MCF 10A (cell line): ENCODE results near the gene SUPT6H. TPM values are rescaled to one million over a fixed set of nuclear protein-coding genes. Genes with fewer than 3 reads are reported as not detected.
"Not testable (repeated sequence)": the region's sequence is repeated elsewhere in the genome, so short reads cannot be mapped to it uniquely, and the experiment has no call there.

Experiments
- BruUV-seq: library from RNA; stranded (reverse); fragments of 400-500 nt; replicated peaks from 2 replicates; lab custom pipeline; 2021; lab: Mats Ljungman, UMichigan
- CTCF ChIA-PET: fragments of 300-600 bp; sonication (Branson Sonifier 250); formaldehyde crosslinking; extraction: SDS; loops from one replicate; lab custom pipeline; 2021; ENCODE audit warnings: antibody characterized with exemption, inconsistent platforms; lab: Yijun Ruan, JAX
- POLR2A ChIA-PET: fragments of 300-600, 350-650 bp; sonication (Branson Sonifier 250); formaldehyde crosslinking; extraction: SDS; loops from one replicate; lab custom pipeline; 2020; ENCODE audit warnings: antibody characterized with exemption, inconsistent platforms; lab: Yijun Ruan, JAX
- DNase-seq: peaks from one replicate; pipeline ENCODE4 v3.0.0-alpha.2; 2018; ENCODE audit not compliant: unreplicated experiment
- H3K27ac Mint-ChIP-seq: one replicate; pipeline ENCODE4 v1.8.0; 2022; ENCODE audit warnings: mild to moderate bottlenecking, low read depth, mixed read lengths; ENCODE audit not compliant: unreplicated experiment
- H3K27me3 Mint-ChIP-seq: one replicate; pipeline ENCODE4 v1.8.0; 2022; ENCODE audit warnings: mixed read lengths; ENCODE audit not compliant: insufficient read depth, unreplicated experiment
- H3K36me3 Mint-ChIP-seq: one replicate; pipeline ENCODE4 v1.8.0; 2022; ENCODE audit warnings: mild to moderate bottlenecking, moderate library complexity, mixed read lengths; ENCODE audit not compliant: insufficient read depth, unreplicated experiment
- H3K4me1 Mint-ChIP-seq: one replicate; pipeline ENCODE4 v1.8.0; 2022; ENCODE audit warnings: mixed read lengths; ENCODE audit not compliant: insufficient read depth, unreplicated experiment
- H3K4me3 Mint-ChIP-seq: one replicate; pipeline ENCODE4 v1.8.0; 2022; ENCODE audit warnings: mild to moderate bottlenecking, moderate library complexity, mixed read lengths; ENCODE audit not compliant: unreplicated experiment
- H3K9me3 Mint-ChIP-seq: one replicate; pipeline ENCODE4 v1.8.0; 2022; ENCODE audit warnings: mixed read lengths; ENCODE audit not compliant: unreplicated experiment
- intact Hi-C: fragments of 100-400 bp; cut with micrococcal nuclease; formaldehyde crosslinking; loops from 2 replicates; pipeline ENCODE4 v1.14.1; 2022
- total RNA-seq: library from RNA; stranded (reverse); gene quantifications from 2 replicates; pipeline ENCODE4 v1.2.3, GENCODE V29; 2022
- TF ChIP-seq, protein P1 (sequence below): fragments of 200-600 bp; IDR thresholded peaks from one replicate; pipeline ENCODE4 v1.8.0; 2022; ENCODE audit warnings: antibody characterized with exemption, mild to moderate bottlenecking; ENCODE audit not compliant: unreplicated experiment

Gene SUPT6H
- total RNA-seq, 1 experiment from 2014 or later, result 81.7 TPM

DNA sequence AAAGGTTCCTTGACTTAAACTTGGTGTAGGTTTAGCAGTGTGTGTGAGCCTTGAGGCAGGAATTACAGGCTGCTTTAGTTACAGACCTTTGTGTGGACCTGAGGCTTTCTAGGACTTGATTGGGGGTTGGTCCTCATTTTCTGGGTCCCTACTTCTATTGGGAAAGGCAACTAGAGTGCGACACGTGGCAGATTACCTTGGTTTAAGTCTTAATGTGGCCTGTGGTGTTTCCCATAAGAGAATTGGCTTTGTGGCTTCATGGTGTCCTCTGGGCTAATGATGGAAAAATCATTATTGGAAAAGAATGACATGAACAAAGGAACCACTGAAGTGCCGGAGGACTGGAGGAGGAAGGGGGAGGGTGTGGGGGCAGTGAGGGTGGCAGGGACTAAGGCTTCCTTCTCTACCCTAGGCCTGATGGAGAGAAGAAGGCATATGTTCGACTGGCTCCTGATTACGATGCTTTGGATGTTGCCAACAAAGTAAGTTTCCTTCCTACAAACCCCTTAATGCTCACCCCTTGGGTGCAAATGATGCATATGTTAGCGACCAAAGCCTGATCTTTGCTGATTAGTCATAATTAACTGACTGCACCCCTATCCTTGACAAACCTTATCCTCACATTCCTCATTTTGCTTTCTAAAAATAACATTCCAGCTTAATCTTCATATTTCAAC is 61.3 kb downstream of the SUPT6H start:
- H3K9me3 Mint-ChIP-seq, result no peaks in the 10 kb centered on the region
- no TSS peak for BruUV-seq
- peak overlapping the region; percentile 91 for H3K4me3 Mint-ChIP-seq
- no peak for DNase-seq
- no peak overlapping the region for H3K27ac Mint-ChIP-seq
- TF ChIP-seq, protein P1, sequence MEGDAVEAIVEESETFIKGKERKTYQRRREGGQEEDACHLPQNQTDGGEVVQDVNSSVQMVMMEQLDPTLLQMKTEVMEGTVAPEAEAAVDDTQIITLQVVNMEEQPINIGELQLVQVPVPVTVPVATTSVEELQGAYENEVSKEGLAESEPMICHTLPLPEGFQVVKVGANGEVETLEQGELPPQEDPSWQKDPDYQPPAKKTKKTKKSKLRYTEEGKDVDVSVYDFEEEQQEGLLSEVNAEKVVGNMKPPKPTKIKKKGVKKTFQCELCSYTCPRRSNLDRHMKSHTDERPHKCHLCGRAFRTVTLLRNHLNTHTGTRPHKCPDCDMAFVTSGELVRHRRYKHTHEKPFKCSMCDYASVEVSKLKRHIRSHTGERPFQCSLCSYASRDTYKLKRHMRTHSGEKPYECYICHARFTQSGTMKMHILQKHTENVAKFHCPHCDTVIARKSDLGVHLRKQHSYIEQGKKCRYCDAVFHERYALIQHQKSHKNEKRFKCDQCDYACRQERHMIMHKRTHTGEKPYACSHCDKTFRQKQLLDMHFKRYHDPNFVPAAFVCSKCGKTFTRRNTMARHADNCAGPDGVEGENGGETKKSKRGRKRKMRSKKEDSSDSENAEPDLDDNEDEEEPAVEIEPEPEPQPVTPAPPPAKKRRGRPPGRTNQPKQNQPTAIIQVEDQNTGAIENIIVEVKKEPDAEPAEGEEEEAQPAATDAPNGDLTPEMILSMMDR, result no peak
- peaks cover 81% of the 10 kb centered on the region for H3K36me3 Mint-ChIP-seq
- H3K27me3 Mint-ChIP-seq, result no peaks in the 10 kb centered on the region
- peaks cover 31% of the 10 kb centered on the region for H3K4me1 Mint-ChIP-seq
- intact Hi-C loops, result no loop called here
- POLR2A ChIA-PET, result interaction anchor here (0.7 to 18.0 kb wide), 8 partner anchors 24 to 227 kb away, joined by 3 to 1135 read pairs (median 14); partner anchors contain the start of genes BLTP2, DHRS13, PHF12 and SDF2
- CTCF ChIA-PET, result interaction anchor here (0.6 to 9.2 kb wide), 2 partner anchors 24 to 156 kb away, joined by 3 to 365 read pairs; partner anchors contain the start of gene TRAF4

DNA sequence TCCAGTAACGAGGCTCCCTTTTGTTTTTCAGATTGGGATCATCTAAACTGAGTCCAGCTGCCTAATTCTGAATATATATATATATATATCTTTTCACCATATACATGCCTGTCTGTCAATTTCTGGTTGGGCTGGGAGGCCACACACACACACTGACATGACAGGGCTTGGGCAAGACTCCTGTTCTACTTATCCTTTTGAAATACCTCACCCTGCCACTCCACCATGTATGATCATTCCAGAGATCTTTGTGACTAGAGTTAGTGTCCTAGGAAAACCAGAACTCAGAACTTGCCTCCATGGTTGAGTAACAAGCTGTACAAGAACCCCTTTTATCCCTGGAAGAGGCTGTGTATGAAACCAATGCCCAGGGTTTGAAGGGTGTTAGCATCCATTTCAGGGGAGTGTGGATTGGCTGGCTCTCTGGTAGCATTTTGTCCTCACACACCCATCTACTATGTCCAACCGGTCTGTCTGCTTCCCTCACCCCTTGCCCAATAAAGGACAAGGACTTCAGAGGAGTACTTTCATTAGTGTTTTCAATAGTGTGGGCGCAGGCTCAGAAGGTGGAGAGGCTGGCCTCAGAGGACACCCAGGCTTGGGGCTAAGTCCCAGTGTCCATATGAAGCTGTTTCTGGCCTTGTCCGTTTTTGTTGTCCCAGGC is 62.0 kb downstream of the SUPT6H start:
- CTCF ChIA-PET, result interaction anchor here (0.6 to 9.2 kb wide), 2 partner anchors 24 to 157 kb away, joined by 3 to 365 read pairs; partner anchors contain the start of gene TRAF4

DNA sequence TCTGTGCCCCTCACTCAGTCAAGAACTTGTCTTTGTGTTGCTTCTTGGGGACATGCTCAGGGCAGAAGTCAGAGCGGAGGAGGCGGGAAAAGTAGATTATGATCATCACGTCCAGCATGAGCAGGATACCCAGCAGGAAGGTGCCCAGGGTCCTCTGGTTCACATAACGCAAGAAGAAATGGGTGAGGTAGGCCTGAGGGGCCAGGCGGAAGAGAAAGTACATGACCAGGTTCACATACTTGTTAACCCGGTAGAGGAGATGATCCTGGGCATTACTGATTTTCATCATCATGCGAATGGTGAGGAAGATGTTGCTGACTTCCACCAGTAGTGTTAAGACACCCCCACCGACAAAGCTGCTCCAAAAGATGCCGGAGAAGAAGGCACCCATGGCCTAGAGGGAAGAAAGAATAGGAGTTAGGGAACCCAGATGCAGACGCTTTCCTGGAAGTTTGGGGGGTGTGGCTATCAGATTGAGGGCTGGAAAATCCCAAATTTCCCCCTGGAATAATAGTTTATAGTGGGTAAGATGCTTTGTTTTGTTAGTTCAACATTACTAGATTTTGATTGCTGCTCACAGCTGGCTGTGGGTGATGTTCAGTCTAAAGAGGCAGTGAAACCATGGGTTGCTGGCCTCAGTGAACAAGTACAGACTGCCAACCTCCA is 62.6 kb downstream of the SUPT6H start:
- Mint-ChIP-seq H3K9me3 (no peaks in the 10 kb centered on the region), H3K4me1 (peaks cover 24% of the 10 kb centered on the region), H3K36me3 (peaks cover 75% of the 10 kb centered on the region), H3K4me3 (peak overlapping the region; percentile 91), H3K27me3 (no peaks in the 10 kb centered on the region), H3K27ac (peak overlapping the region; percentile 87)
- TF ChIP-seq, protein P1, result no peak
- intact Hi-C loops, result no loop called here
- POLR2A ChIA-PET, result interaction anchor here (0.6 to 18.0 kb wide), 22 partner anchors 9 to 226 kb away, joined by 3 to 1135 read pairs (median 5); partner anchors contain the start of genes BLTP2, DHRS13, FAM222B and FLOT2
- CTCF ChIA-PET, result interaction anchor here (0.7 to 9.2 kb wide), 3 partner anchors 13 to 224 kb away, joined by 4 to 365 read pairs (median 4); partner anchors contain the start of genes PROCA1 and TRAF4
- DNase-seq, result no peak
- BruUV-seq, result no TSS peak

More for the DNA sequence above, 62.0 kb downstream of the SUPT6H start:
- peak overlapping the region; percentile 91 for H3K4me3 Mint-ChIP-seq
- peak overlapping the region; percentile 87 for H3K27ac Mint-ChIP-seq
- POLR2A ChIA-PET, result interaction anchor here (0.6 to 18.0 kb wide), 12 partner anchors 13 to 227 kb away, joined by 3 to 1135 read pairs (median 9); partner anchors contain the start of genes BLTP2, DHRS13, FLOT2 and PHF12
- H3K9me3 Mint-ChIP-seq, DNase-seq, BruUV-seq, H3K27me3 Mint-ChIP-seq, intact Hi-C loops: not testable (repeated sequence)
- peaks cover 77% of the 10 kb centered on the region for H3K36me3 Mint-ChIP-seq
- H3K4me1 Mint-ChIP-seq, result peaks cover 26% of the 10 kb centered on the region

DNA sequence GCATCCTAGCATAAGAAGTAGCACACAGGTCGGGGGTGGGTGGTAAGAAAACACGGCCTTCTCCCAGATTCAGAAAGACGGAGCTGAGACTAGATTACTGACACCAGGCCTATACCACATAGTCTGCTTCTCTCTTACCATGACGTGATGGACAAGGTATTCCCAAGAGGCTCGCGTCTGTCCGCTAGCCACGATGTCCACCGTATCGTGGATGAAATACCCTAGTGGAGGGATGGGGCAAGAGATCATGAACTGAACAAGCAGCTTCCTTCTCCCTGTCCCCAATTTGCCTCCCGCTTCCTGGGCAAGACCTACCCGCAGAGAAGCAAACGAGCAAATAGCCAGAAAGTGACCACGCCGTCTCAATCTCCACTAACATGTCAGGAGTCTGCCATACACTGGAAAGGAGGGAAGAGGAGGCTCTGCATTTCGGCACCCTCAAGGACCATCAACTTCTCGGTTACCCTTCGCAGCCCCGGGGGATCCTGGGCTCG is 63.2 kb downstream of the SUPT6H start:
- Mint-ChIP-seq H3K36me3 (peaks cover 70% of the 10 kb centered on the region), H3K4me1 (peaks cover 27% of the 10 kb centered on the region)

More for the DNA sequence above, 63.2 kb downstream of the SUPT6H start:
- Mint-ChIP-seq H3K9me3 (no peaks in the 10 kb centered on the region), H3K27me3 (no peaks in the 10 kb centered on the region), H3K4me3 (peak overlapping the region; percentile 91), H3K27ac (peak overlapping the region; percentile 87)
- TSS peak; percentile 35 for BruUV-seq
- ChIA-PET POLR2A (interaction anchor here (0.7 to 18.0 kb wide), 25 partner anchors 10 to 867 kb away, joined by 3 to 1135 read pairs (median 5); partner anchors contain the start of genes BLTP2, DHRS13, FAM222B and FLOT2), CTCF (interaction anchor here (0.6 to 9.2 kb wide), 5 partner anchors 13 to 392 kb away, joined by 3 to 365 read pairs (median 4); partner anchors contain the start of genes PROCA1 and TRAF4)
- intact Hi-C loops, result no loop called here
- TF ChIP-seq, protein P1, result no peak
- DNase-seq, result peak; percentile 71
